HS-27A (cell line): Measurements from ENCODE around the gene SF3B2.
"Not testable (repeated sequence)": the region's sequence is repeated elsewhere in the genome, so short reads cannot be mapped to it uniquely, and the experiment has no call there.

Source experiments
- DNase-seq: peaks from one replicate; pipeline ENCODE4 v3.0.0-alpha.2; 2012; ENCODE audit warnings: low read depth, missing footprints

Gene SF3B2

DNA sequence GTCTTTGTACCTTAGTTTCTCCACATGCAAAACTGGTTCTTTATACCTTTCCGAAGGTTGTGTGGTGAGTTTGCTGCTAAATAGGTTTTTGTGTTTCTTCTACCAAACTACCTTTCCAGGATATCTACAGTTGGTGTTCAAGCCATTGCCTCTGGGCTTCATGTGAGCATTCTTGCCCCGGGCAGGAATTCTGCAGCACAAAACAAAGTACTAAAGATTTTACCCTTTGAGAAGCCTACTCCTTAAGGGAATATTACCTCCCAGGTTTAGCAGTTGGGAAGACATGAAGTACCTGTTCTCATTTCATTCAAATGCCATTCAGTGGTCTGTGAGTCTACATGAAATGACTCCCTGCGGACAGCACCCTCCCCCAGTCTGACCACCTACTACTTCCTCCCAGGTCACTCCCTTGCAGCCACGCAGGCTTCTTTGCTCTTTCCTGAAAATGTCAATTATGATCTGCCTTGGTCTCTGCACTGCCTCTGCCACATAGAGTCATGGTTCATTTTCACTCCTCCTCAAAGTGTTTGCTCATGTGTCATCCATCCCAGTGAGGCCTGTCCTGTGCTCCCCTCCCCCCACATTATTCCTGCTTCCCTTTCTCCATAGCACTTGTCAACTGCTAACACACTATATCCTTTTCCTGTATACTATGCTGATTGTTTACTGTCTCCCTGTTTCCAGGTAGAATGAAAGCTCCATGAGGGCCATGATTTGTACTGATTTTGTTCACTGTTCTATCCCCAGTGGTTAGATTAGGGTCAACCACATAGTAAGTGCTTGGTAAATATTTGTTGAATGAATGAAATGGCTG, 54.8 kb downstream of the SF3B2 start:
- no peak for DNase-seq

DNA sequence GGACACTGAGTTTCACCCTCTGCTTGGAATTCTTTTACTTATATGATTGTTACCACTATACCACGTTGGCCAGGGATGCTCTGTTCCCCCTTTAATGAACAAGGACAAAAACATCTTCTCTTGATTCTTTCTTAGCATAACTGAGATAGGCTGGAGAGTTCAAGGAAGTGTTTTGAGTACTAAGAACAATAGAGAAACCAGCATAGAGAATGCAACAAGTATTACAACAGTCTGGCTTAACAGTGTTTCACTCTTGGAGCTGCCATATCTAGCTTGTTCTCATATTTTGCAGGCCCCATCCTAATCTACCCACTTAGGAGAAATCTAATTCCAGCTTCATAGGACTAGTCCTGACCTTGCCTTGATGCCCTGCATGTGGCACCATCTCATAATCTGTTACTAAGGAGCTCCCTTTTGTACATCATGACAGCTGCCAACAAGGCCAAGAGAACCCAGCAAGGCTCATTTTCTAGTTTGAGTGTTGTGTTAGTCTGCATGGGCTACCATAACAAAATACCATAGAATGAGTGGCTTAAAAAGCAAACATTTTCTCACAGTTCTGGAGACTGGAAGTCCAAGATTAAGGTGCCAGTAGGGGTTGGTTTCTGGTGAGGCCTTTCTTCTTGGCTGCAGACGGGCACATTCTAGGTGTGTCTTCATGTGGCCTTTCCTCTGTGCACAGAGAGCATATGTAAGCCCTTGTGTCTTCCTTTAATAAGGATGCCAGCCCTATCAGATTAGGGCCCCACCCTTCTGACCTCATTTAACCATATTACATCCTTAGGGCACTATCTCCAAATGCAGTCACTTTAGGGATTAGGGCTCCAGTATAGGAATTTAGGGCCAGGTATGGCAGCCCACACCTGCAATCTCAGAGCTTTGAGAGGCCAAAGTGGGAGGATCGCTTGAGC, 55.7 kb downstream of the SF3B2 start:
- DNase-seq, result no peak

- no peak for DNase-seq
Observed at GRCh38 chr11:66109294-66109693, 57.1 kb downstream of the SF3B2 start.

DNA sequence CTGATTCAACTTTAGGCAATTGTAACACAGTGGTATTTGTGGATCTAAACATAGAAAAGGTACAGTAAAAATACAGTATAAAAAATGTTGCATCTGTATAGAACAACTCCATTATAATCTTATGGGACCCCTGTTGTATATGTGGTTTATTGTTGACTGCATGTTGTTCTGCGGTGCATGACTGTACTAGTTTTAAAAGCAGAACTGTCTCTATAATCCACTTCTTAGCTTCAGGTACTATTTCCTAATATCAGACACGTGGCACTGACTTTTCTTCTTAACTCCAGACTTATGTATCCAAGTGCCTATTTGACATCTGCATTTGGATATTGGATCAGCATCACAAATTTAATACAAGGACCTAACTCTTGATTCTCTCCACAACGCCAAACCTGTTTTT, 59.0 kb downstream of the SF3B2 start:
- DNase-seq, result no peak

DNA sequence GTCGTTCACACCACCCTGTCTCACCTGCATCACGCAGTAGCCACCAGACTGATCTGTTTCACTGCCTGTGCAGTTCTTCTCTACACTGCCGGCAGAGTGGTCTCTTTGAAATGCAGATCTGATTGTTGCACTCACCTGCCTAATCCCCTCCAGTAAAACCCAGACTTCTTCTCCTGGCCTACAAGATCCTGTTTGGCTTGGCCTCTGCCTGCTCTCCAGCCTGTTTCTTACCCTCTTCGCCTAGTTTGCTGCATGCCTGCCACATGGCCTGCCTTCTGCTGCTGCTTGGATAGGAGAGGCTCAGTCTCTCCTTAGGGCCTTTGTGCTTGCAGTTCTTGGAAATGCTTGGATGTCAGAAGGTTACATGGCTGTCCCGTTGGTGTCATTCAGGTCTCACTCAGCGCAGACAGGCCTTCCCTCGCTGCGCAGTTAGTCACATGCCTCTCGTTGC, 59.9 kb downstream of the SF3B2 start:
- DNase-seq, result no peak

GRCh38 chr11:66112601-66113499, 60.7 kb downstream of the SF3B2 start:
- DNase-seq, result peak; percentile 79

DNA sequence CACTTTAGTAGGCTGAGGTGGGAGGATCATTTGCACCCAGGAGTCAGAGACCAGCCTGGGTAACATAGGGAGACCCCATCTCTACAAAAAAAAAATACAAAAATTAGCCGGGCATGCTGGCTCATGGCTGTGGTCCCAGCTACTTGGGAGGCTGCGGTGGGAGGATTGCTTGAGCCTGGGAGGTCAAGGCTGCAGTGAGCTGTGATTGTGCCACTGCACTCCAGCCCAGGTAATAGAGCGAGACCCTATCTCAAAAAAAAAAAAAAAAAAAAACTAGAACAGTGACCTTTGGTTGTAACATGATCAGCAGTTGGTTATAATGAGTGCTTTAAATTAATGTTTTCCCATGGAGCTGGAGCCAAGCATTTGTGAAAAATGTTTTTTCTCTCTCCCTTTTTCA, 62.8 kb downstream of the SF3B2 start:
- DNase-seq, result not testable (repeated sequence)

DNA sequence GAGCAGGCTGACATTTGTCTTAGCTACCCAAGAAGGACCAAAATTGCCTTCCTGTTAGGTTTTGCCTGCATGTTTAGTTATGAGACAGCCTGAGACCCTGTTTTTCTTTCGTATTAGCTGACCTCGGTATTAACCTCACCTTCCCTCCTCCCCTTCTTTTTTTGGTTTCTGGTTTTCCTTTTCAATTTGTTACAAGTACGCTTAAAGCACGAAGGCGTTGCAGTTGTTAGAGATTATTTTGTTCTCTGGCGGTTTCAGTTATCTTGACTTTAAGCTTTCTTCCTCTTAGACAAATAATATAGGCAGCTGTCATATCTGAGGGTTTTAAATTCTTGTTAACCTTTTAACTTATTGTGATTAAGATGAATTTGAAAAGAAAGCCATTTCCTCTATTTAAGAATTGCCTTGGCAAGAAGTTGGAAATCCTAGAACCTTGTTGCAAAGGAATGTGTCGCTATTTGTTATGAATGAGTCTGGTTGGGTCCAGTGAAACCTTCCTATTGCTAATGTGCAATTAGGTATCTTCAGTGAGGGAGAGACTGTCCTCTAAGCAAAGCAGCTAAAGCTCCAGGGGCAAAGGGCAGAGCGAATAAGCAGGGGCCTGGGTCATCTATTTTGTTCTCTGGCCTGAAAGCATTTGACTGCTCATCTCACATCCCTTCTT, 63.6 kb downstream of the SF3B2 start:
- no peak for DNase-seq

GRCh38 chr11:66116576-66117361, 64.6 kb downstream of the SF3B2 start:
- DNase-seq, result no peak

DNA sequence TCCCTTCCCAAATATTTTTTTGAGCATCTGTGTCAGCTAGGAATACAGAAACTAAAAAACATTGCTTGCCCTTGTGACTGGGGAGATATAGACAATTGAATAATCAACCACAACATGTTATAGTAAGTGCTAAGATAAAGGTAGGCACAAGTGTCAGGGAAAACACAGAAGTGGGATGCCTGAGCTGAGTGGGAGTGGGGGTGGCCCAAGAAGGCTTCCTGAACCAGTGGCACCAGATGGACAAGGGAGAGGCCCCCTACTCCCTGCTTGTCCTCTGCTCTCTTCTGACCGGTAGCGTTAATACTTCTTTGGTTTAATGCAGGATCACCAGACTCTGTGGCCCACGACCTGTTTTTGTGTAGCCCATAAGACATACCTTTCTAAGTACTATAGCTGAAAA, 66.7 kb downstream of the SF3B2 start:
- DNase-seq, result no peak
